A549 treated with RU486 at 1 μM for 4 hours (cell line): ENCODE results near the gene GXYLT2. TPM values are rescaled to one million over a fixed set of nuclear protein-coding genes. Genes with fewer than 3 reads are reported as not detected.

Experiments
- total RNA-seq: library from RNA; stranded (reverse); fragments of 200-300 nt; extraction: Qiagen RNA extraction; gene quantifications from 5 replicates; pipeline ENCODE4 v1.2.3, GENCODE V29; 2022; ENCODE audit warnings: low read depth

The GXYLT2 gene
- total RNA-seq, result 1.0 to 1.5 TPM (median 1.2 TPM) in 5 replicates

GRCh38 chr3:72887705-72888545 lies at the start of gene GXYLT2:
Gene GXYLT2 (plus strand): TSS chr3:72888046. CDS start chr3:72888234, 188 bp downstream.

GRCh38 chr3:72847751-72848702 lies 39.8 kb upstream of the GXYLT2 start, which contains the start of gene SHQ1:
Gene SHQ1 (minus strand): TSS chr3:72848445. CDS start chr3:72848340, 105 bp downstream.

DNA sequence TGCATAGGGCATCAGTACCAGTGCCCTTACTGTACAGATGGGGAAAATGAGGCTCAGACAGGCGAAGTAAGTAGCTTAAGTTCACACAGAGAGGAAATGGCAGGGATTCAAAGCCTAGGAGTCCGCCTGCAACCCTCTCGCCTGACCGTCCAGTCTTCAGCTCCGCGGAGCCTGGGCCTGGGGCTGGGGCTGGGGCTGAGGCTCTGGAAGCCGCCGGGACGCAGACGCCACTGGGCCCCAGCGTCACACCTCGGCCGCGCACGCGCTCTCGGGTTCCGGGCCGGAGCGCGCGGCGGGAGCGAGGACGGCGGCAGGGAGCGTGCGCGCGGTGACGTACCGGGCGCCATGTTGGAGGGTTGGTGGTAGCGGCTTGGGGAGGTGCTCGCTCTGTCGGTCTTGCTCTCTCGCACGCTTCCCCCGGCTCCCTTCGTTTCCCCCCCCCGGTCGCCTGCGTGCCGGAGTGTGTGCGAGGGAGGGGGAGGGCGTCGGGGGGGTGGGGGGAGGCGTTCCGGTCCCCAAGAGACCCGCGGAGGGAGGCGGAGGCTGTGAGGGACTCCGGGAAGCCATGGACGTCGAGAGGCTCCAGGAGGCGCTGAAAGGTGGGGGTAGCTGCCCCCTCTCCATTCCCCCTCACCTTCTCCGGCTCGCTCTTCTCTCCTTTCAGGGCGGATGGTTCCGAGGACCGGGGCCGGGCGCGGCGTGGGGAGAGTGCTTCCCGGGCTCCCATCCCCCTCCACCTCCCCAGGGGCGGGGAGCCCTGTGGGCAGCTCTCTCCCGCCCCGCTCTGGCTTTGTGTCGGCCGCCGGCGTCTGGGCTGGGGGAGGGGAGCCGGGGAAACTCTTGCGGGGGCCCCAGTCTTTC lies 108.9 kb downstream of the GXYLT2 start, which contains the start of gene PPP4R2:
PPP4R2 (plus strand) TSS at position 339 of the 861 bp plus-strand sequence; CDS start at position 566, 227 bp downstream.

Other genes starting within 250 kb of the GXYLT2 start
- gene SHQ1, start 39.6 kb upstream of the GXYLT2 start, total RNA-seq, result 17.7 to 19.6 TPM (median 18.7 TPM) in 5 replicates
- gene PPP4R2, start 108.8 kb downstream of the GXYLT2 start, total RNA-seq, result 35.7 to 44.5 TPM (median 38.4 TPM) in 5 replicates
- gene EBLN2, start 173.6 kb downstream of the GXYLT2 start, total RNA-seq, result 0.25 to 0.65 TPM (median 0.57 TPM) in 5 replicates